NCI-H2227 (cell line): ENCODE data around the gene CASP8.
"Not testable (repeated sequence)": the region's sequence is repeated elsewhere in the genome, so short reads cannot be mapped to it uniquely, and the experiment has no call there.

Experiments used
- DNase-seq: peaks from one replicate; lab custom pipeline; 2025; ENCODE audit not compliant: unreplicated experiment; lab: John Stamatoyannopoulos, UW

The CASP8 gene

GRCh38 chr2:201260302-201260800, at the start of gene CASP8:
Gene CASP8, plus strand, starts transcription at chr2:201260536. Its CDS starts 5,951 bp downstream, at chr2:201266487.
- DNase-seq: no peak

GRCh38 chr2:201215963-201216362, 44.4 kb upstream of the CASP8 start:
- DNase-seq: no peak

GRCh38 chr2:201216918-201217317, 43.4 kb upstream of the CASP8 start:
- DNase-seq: no peak

GRCh38 chr2:201218780-201219179, 41.6 kb upstream of the CASP8 start:
- no peak for DNase-seq

- DNase-seq: no peak
Measured at GRCh38 chr2:201219328-201220096, 40.8 kb upstream of the CASP8 start.

- DNase-seq: peak; percentile 62
Measured at GRCh38 chr2:201220102-201220570, 40.2 kb upstream of the CASP8 start.

GRCh38 chr2:201223089-201224073, 37.0 kb upstream of the CASP8 start:
- DNase-seq: no peak

- DNase-seq: no peak
Measured at GRCh38 chr2:201228271-201228911, 31.9 kb upstream of the CASP8 start.

- DNase-seq: no peak
Measured at GRCh38 chr2:201228912-201229290, 31.4 kb upstream of the CASP8 start.

- peak; percentile 93 for DNase-seq
Measured at GRCh38 chr2:201231781-201232466, 28.4 kb upstream of the CASP8 start.

GRCh38 chr2:201232467-201232815, 27.9 kb upstream of the CASP8 start:
- DNase-seq: no peak

- DNase-seq: peak; percentile 88
Measured at GRCh38 chr2:201233192-201233811, 27.0 kb upstream of the CASP8 start.

GRCh38 chr2:201233812-201234662, 26.3 kb upstream of the CASP8 start:
- no peak for DNase-seq

GRCh38 chr2:201234663-201235135, 25.6 kb upstream of the CASP8 start:
- DNase-seq: no peak

- peak; percentile 82 for DNase-seq
Measured at GRCh38 chr2:201235860-201236811, 24.2 kb upstream of the CASP8 start.

GRCh38 chr2:201237486-201238123, 22.7 kb upstream of the CASP8 start:
- DNase-seq: no peak

- DNase-seq: not testable (repeated sequence)
Measured at GRCh38 chr2:201239167-201239935, 21.0 kb upstream of the CASP8 start.
